Stimulated activated CD4-positive, alpha-beta T cell treated with anti-CD3 and anti-CD28 coated beads, Interleukin-15, amount 100 ng/mL, for 48 hours (primary cell): ENCODE data around the gene KLHL14.

Experiments
- DNase-seq, 2 donors: peaks; one replicate each; pipeline ENCODE4 v3.0.0-alpha.2; 2020; ENCODE audit warnings: low read depth in 2 of 2

KLHL14 gene

GRCh38 chr18:32637226-32637625, 135.6 kb downstream of the KLHL14 start:
- DNase-seq, result no peak

DNA sequence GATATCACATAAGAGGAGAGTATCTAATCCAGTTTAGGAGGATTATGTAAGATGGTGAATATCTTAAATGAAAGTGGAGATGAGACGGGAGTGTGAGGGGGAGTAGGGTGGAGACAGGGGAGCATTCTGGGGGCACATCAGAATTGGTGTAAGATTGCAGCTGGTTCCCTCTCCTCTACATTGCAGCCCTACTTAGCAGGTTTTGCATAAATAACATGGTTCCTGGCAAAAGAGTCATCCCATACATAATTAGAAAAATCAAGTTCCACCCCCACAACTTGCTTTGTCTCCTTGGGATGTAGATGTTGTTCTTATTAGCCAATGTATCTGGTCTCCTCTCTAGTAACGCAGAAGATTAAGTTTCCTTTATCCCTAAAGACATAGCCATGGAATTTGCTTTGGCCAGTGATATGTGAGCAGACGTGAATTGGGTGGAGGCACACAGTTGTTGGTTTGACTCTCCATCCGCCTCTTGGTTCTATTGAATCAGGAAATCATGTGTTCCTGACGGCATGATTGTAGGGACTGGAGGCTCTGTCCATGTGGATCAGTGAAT, 137.9 kb downstream of the KLHL14 start:
- DNase-seq, result no peak

DNA sequence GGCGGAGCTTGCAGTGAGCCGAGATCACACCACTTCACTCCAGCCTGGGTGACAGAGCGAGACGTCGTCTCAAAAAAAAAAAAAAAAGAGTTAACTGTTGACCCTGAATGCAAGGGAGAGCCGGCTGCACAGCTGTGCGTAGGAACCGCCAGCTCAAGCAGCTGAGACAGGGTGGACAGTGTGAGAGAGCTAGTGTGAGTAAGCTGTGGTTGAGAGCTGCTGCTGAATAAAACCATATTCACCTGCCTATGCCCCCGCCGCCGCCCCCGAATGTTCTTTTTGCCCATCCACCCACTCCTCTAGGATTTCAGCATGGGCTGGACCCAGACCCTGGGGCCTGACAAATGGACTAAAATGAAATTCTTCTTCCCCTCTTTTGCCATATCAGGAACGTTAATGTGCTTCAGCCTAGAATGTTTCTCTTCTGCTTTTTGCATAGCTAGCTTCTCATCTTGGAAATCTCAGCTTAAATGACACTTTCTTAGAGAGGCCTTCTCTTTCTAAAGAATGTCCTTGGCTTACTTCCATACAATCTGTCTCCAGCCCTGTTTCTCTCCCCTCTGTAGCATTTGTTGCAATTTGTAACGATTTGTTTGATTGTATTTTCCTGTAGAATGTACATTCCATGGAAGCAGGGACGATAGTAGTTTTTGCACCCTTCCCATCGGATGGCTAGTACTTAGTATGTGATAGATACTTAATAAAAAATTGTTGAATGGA, 142.7 kb downstream of the KLHL14 start:
- DNase-seq, result no peak

DNA sequence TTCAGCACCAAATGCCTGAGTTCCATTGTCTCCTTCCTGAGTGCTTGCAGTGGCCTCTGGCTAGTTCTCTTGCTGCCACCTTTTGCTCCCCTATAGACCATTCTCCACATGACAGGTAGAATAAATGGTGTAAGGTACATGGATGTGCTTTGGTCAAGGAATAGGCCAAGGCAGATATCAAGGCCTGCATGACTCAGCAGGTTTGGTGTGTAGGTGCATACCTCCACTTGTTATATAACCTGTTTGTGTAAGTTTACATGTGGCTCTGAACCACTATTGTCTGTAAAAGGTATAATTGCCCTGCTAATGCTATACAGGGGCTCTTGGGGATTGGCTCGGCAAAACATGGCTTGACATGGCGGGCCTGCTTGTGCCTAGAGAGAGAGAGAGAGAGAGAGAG, 143.5 kb downstream of the KLHL14 start:
- DNase-seq, result no peak

DNA sequence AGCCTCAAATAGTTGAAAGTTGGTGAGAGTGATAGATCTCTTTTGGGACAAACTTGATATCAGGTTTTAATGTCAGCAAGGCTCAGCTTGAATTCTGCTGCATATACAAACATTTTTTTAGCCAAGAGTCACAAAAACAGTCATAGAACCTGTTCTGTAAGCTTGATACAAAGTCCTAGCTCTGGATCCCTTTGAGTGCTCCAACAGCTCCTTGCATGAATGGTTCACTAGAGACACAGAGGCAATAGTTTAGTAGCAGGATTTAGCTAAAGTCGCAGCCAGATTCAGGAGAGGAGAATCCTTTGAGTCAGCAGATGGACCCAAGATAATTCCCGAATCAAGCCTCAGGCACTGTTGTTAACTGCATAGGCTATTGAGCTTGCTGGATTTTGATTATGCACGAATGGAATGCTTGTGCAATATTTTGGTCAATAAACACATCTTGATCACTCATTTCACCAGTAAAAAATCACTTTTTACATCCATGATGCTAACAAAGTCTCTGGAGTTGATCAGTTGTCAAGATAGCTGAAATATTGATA, 148.6 kb downstream of the KLHL14 start:
- DNase-seq, result no peak

DNA sequence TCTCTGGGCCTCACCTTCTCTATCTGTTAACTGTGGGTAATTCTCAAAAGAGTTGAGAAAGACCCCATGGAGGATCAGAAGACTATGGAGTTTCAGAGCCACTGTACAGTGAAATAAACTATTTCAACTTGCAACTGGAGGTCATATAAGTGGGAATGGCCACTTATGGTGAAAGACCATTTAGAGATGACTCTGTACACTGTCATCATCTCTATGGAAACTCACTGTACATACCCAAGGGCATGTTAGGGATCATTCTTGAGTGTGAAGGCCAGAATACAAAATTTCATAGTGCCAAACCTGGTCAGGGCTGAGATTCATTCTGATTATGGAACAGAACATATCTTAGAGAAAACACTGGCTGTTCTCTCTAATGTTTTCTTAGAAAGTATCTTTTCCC, 149.3 kb downstream of the KLHL14 start:
- no peak for DNase-seq
